GM18519 (cell line): ENCODE data around the gene ELFN1.

Source experiments
- ATAC-seq: cut with Tn5 transposase; IDR thresholded peaks from one replicate; pipeline ENCODE4 v1.9.1; 2021; ENCODE audit warnings: mild to moderate bottlenecking, moderate library complexity; ENCODE audit not compliant: unreplicated experiment, low FRiP score

The ELFN1 gene

GRCh38 chr7:1674161-1675035 is 4.3 kb downstream of the ELFN1 start:
- no peak for ATAC-seq

GRCh38 chr7:1675036-1675671 is 5.1 kb downstream of the ELFN1 start:
- no peak for ATAC-seq

- no peak for ATAC-seq
Measured at GRCh38 chr7:1675673-1676549, 5.8 kb downstream of the ELFN1 start.

GRCh38 chr7:1676550-1677078 is 6.5 kb downstream of the ELFN1 start:
- ATAC-seq, result no peak

- ATAC-seq, result no peak
Measured at GRCh38 chr7:1677206-1678080, 7.4 kb downstream of the ELFN1 start.

GRCh38 chr7:1678081-1678543 is 8.0 kb downstream of the ELFN1 start:
- no peak for ATAC-seq

GRCh38 chr7:1678571-1679325 is 8.7 kb downstream of the ELFN1 start:
- ATAC-seq, result no peak

- no peak for ATAC-seq
Measured at GRCh38 chr7:1679326-1679965, 9.4 kb downstream of the ELFN1 start.

- no peak for ATAC-seq
Measured at GRCh38 chr7:1679966-1680730, 10.1 kb downstream of the ELFN1 start.

GRCh38 chr7:1681581-1681980 is 11.5 kb downstream of the ELFN1 start:
- ATAC-seq, result no peak

GRCh38 chr7:1685000-1685624 is 15.0 kb downstream of the ELFN1 start:
- ATAC-seq, result no peak

GRCh38 chr7:1688542-1688941 is 18.5 kb downstream of the ELFN1 start:
- ATAC-seq, result no peak

GRCh38 chr7:1689311-1689710 is 19.2 kb downstream of the ELFN1 start:
- ATAC-seq, result no peak

- no peak for ATAC-seq
Measured at GRCh38 chr7:1690359-1690958, 20.4 kb downstream of the ELFN1 start.

GRCh38 chr7:1691096-1691495 is 21.0 kb downstream of the ELFN1 start:
- ATAC-seq, result no peak

- ATAC-seq, result no peak
Measured at GRCh38 chr7:1691601-1692514, 21.8 kb downstream of the ELFN1 start.
